Measurements from ENCODE around the gene SERPINA4. TPM values are rescaled to one million over a fixed set of nuclear protein-coding genes. Genes with fewer than 3 reads are reported as not detected.

Gene SERPINA4
- total and polyA plus RNA-seq, 11 donors = not detected

DNA sequence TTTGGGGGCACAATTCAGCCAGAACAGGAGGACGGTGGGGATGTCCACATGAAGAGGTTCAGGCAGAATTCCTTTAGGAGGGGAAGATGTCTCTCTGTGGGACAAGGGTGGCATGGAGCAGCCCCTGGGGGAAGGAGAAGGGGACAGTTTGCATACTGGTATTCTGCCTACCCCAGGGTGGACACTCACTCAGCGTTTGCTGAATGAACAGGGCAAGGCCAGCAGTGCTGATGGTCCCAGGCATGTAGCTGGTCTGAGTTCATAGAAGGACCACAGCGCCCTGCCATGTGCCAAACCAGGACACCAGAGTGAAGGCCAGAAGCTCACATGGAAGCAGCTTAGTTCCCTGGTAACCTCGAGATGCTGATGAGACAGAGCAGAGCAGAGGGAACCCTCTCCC is 25.4 kb downstream of the SERPINA4 start:
- H3K9me3 ChIP-seq = no peaks in the 10 kb centered on the region
- ATAC-seq (no peak), DNase-seq (no peak)
- no peak overlapping the region for H3K4me3 ChIP-seq
- peaks cover 0 to 6% (median 0%) of the 10 kb centered on the region in 12 donors for H3K4me1 ChIP-seq
- intact Hi-C loops (cut with DNase I) = no loop called here
- no peaks in the 10 kb centered on the region for H3K36me3 ChIP-seq
- 76 to 81% (median 78%) methylated on average over 4 of the region's 4 CpGs for WGBS, 4 donors
- no peaks in the 10 kb centered on the region for H3K27me3 ChIP-seq
- H3K27ac ChIP-seq = no peak overlapping the region
- TF ChIP-seq, protein P1, sequence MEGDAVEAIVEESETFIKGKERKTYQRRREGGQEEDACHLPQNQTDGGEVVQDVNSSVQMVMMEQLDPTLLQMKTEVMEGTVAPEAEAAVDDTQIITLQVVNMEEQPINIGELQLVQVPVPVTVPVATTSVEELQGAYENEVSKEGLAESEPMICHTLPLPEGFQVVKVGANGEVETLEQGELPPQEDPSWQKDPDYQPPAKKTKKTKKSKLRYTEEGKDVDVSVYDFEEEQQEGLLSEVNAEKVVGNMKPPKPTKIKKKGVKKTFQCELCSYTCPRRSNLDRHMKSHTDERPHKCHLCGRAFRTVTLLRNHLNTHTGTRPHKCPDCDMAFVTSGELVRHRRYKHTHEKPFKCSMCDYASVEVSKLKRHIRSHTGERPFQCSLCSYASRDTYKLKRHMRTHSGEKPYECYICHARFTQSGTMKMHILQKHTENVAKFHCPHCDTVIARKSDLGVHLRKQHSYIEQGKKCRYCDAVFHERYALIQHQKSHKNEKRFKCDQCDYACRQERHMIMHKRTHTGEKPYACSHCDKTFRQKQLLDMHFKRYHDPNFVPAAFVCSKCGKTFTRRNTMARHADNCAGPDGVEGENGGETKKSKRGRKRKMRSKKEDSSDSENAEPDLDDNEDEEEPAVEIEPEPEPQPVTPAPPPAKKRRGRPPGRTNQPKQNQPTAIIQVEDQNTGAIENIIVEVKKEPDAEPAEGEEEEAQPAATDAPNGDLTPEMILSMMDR (IDR thresholded peaks at IDR 0.05) = no peak
- TF ChIP-seq POLR2A (IDR thresholded peaks at IDR 0.05) = no peak

- ATAC-seq = no peak
- WGBS, 4 donors = 50 to 68% (median 55%) methylated on average over 4 of the region's 4 CpGs
- H3K9me3 ChIP-seq = no peaks in the 10 kb centered on the region
- H3K4me1 ChIP-seq = no peaks in the 10 kb centered on the region
- H3K27me3 ChIP-seq = no peaks in the 10 kb centered on the region
- no peak for DNase-seq
- H3K4me3 ChIP-seq = no peak overlapping the region
- no peaks in the 10 kb centered on the region for H3K36me3 ChIP-seq
- no peak for TF ChIP-seq POLR2A (IDR thresholded peaks at IDR 0.05)
- TF ChIP-seq, protein P1 (IDR thresholded peaks at IDR 0.05) = no peak
- H3K27ac ChIP-seq = no peak overlapping the region
- intact Hi-C loops (cut with DNase I) = no loop called here
Measured at GRCh38 chr14:94588311-94588710, 27.1 kb downstream of the SERPINA4 start.

DNA sequence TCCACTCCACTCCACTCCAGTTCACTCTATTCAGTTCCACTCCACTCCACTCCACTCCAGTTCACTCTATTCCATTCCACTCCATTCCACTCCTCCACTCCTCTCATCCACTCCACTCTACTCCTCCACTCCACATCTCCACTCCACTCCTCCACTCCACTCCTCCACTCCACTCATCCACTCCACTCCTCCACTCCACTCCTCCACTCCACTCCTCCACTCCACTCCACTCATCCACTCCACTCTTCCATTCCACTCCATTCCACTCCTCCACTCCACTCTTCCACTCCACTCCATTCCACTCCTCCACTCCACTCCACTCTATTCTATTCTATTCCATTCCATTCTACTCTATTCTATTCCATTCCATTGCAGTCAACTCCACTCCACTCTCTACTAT is 29.8 kb downstream of the SERPINA4 start:
- DNase-seq (no peak), ATAC-seq (no peak)
- intact Hi-C loops (cut with DNase I) = no loop called here
- TF ChIP-seq, protein P1 (IDR thresholded peaks at IDR 0.05) = no peak
- TF ChIP-seq POLR2A (IDR thresholded peaks at IDR 0.05) = no peak
- Histone ChIP-seq H3K4me3 (no peak overlapping the region), H3K9me3 (no peaks in the 10 kb centered on the region), H3K27ac (no peak overlapping the region), H3K4me1 (peaks cover 0 to 19% (median 0%) of the 10 kb centered on the region in 12 donors), H3K36me3 (no peaks in the 10 kb centered on the region), H3K27me3 (no peaks in the 10 kb centered on the region)

DNA sequence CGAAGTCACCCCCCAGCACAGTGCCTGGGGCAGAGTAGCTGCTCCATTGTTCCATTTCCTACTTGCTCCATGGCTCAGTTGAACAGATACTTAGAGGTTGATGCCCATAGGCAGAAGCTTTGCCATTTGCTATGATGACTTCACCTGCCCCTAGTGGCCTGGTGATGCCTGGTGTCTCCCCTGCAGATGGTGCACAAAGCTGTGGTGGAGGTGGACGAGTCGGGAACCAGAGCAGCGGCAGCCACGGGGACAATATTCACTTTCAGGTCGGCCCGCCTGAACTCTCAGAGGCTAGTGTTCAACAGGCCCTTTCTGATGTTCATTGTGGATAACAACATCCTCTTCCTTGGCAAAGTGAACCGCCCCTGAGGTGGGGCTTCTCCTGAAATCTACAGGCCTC is 30.6 kb downstream of the SERPINA4 start:
- DNase-seq (no peak), ATAC-seq (no peak)
- H3K9me3 ChIP-seq = no peaks in the 10 kb centered on the region
- H3K36me3 ChIP-seq = no peaks in the 10 kb centered on the region
- 83 to 91% (median 85%) methylated on average over 8 of the region's 8 CpGs for WGBS, 4 donors
- H3K27me3 ChIP-seq = no peaks in the 10 kb centered on the region
- intact Hi-C loops (cut with DNase I) = no loop called here
- no peak overlapping the region for H3K4me3 ChIP-seq
- TF ChIP-seq, protein P1 (IDR thresholded peaks at IDR 0.05) = no peak
- TF ChIP-seq POLR2A (IDR thresholded peaks at IDR 0.05) = no peak
- no peak overlapping the region for H3K27ac ChIP-seq
- H3K4me1 ChIP-seq = peaks cover 0 to 23% (median 0%) of the 10 kb centered on the region in 12 donors
